ENCODE results near the gene GABRA6. TPM values are rescaled to one million over a fixed set of nuclear protein-coding genes. Genes with fewer than 3 reads are reported as not detected.
"Not testable (repeated sequence)": the region's sequence is repeated elsewhere in the genome, so short reads cannot be mapped to it uniquely, and the experiment has no call there.

Gene GABRA6
- total RNA-seq: not detected
- long read RNA-seq: 0 reads

DNA sequence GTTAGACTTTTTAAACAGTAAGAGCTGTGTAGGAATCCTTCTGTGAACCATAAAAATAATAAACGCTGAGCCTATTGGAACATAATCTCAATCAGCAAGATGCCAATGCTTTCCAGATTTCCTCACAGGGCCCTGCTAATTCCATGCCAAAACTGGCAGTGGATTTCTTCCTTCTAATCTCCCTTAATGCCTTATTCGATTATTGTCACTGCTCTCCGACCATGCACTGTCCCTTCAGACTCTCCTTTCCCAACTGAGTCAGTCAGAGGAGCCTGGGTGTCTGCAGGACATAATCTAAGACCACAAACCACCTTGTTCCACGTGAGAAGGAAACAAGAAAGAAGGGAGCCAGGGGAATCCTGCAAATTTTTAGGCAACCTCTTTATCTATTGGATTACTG lies at the start of gene GABRA6:
Gene GABRA6 (plus strand): TSS at position 261 of the 400 bp plus-strand sequence. CDS start 269 bp downstream, outside the sequence.
- intact Hi-C loops (cut with DNase I): no loop called here

GRCh38 chr5:161637591-161637990 lies 47.9 kb upstream of the GABRA6 start:
- intact Hi-C loops (cut with DNase I): no loop called here
- no peak for DNase-seq (ENCODE audit: low spot score)

More for the DNA sequence above, at the start of gene GABRA6:
- DNase-seq (ENCODE audit: low spot score): no peak

DNA sequence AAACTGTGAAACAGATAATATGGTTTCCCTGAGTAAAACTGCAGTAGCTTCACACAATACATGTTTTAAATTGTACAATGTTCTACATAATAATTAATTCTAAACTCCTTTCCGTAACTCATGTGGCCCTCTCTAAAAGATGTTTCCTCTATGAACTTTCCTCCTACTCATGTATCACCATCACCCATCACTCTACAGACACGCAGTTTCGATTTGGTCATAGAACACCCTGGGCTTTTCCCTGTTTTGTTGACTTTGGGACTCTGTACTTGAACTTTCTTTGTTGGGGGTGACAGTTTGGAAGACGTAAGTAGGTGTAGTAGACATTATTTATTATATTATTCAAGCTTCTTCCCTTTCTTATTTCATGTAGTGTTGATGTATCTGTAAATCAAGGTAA lies 44.1 kb upstream of the GABRA6 start:
- intact Hi-C loops (cut with DNase I): no loop called here
- no peak for DNase-seq (ENCODE audit: low spot score)

DNA sequence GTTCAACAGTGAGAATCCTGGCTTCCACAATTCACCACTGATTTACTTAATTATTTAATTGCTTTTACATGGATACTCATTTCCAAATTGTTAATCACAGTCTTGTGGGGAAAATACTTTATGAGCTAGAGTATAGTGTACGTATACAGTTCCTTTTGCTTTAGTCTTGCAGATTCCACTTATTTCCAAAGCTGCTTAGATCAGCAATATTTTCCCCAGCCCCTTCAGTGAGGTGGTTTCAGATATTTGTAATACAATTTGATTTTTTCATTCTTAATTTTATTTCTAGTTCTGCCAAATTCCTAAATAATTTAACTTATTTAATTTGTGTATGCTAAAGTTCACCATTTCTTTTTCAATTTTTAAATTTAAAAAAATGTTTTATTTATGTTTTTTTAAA lies 40.3 kb upstream of the GABRA6 start:
- DNase-seq (ENCODE audit: low spot score): no peak
- intact Hi-C loops (cut with DNase I): no loop called here

- DNase-seq (ENCODE audit: low spot score); intact Hi-C loops (cut with DNase I): not testable (repeated sequence)
These were observed 33.6 kb upstream of the GABRA6 start for GRCh38 chr5:161651926-161652325.

DNA sequence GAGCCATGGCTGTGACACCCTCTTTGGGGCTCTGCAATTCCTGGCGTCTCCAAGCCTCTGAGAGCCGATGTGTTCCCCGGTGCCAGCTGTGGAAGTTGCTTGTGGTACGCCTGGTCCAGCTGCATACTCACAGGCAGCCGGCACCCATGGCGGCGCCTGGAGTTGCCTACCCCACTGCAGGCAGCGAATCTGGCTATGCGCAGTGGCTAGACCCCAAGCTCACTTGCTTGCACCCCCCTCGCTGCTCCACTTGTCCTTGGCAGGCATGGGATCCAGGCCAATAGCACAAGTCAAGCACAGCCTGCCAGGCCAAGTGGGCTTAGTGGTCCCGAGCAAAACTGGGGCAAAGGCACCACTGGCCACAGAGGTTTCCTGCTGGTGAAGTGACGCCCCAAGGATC lies 24.7 kb upstream of the GABRA6 start:
- no peak for DNase-seq (ENCODE audit: low spot score)

GRCh38 chr5:161663431-161663830 lies 22.1 kb upstream of the GABRA6 start:
- intact Hi-C loops (cut with DNase I): no loop called here
- DNase-seq (ENCODE audit: low spot score): no peak

More for the DNA sequence above, 24.7 kb upstream of the GABRA6 start:
- intact Hi-C loops (cut with DNase I): no loop called here

DNA sequence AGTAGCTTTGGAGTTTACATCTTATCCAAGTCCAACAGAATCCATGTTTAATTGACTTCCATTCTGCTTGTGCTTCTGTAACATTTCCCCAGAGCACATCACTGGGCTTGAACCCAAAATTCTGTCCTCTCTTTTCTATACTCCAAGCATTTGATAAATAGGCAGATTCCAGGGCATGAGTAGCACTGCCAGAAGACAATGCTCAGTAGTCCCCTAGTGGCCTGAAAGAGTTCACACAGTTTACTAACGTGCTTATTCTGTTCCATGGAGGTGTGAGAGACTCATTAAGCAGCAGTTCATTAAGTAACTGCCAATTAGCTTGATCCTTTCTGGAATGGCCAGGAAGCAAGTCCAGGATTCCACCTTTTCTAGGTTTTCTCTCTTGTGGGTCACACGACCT lies 9.4 kb upstream of the GABRA6 start:
- no peak for DNase-seq (ENCODE audit: low spot score)
- intact Hi-C loops (cut with DNase I): no loop called here

DNA sequence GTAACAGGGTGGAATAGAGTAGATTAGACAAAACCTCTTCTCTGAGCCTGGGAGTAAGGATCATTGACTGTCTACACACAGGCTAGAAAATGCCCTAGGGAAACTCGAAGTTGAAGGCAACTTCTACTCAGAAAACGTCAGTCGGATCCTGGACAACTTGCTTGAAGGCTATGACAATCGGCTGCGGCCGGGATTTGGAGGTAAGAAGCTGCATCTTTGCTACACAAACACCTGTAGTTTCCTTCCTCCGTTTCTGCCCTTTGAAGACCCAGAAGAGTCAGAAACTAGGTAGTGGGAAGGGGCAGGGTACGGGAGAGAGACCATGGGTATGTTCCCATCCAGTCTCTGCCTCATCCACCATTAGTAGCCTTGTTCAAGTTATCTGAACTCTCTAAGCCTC lies 628 bp downstream of the GABRA6 start:
- DNase-seq (ENCODE audit: low spot score): no peak
- intact Hi-C loops (cut with DNase I): no loop called here

- intact Hi-C loops (cut with DNase I): no loop called here
- no peak for DNase-seq (ENCODE audit: low spot score)
These were observed 1.4 kb downstream of the GABRA6 start for GRCh38 chr5:161686881-161687280.

DNA sequence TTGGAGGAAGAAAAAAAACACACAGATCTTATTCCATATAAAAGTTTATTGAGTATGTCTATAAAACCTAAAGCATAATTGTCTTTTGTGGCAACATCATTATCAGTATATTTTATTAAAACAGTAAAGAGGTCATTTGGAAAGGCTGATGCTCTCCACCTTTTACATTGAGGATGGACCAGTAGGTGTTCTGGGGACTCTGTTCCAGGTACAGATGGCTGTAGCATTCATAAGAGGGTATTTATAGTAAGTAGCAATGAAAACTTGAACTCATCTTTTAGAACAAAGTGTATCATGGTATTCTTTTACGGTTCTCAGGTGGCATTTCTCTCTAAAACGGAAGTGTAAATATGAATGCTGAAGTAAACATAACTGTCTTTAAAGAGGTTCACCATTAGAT lies 1.8 kb downstream of the GABRA6 start:
- intact Hi-C loops (cut with DNase I): no loop called here
- no peak for DNase-seq (ENCODE audit: low spot score)

DNA sequence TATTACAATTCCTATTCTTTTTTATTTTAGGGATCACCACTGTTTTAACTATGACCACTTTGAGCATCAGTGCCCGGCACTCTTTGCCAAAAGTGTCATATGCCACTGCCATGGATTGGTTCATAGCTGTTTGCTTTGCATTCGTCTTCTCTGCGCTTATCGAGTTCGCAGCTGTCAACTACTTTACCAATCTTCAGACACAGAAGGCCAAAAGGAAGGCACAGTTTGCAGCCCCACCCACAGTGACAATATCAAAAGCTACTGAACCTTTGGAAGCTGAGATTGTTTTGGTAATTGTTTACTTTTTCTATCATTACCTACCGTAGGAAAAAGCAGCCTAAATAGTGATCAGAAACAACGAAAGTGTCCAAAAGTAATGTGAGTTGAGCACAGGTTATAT lies 6.4 kb downstream of the GABRA6 start:
- DNase-seq (ENCODE audit: low spot score): no peak
- intact Hi-C loops (cut with DNase I): no loop called here

DNA sequence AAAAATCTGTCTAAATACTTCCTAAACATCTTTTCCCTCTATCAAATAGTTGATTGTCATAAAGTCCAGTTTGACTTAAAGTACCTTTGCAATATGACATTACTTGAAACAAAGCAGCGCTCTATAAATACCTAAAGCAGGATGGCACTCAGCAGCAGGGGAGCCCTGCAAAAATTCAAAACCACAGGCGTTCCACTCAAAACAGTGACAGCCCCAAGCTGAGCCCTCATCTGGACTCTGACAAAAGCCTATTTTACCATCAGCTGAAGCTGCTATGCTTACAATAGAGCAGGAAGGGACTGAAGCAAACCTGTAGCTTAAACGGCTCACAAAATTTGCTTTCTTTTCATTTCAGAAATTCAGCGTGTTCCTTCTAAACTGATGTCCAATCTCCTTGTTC lies 11.5 kb downstream of the GABRA6 start:
- DNase-seq (ENCODE audit: low spot score): no peak
- intact Hi-C loops (cut with DNase I): no loop called here

GRCh38 chr5:161700065-161700464 lies 14.5 kb downstream of the GABRA6 start:
- intact Hi-C loops (cut with DNase I): no loop called here
- DNase-seq (ENCODE audit: low spot score): no peak

DNA sequence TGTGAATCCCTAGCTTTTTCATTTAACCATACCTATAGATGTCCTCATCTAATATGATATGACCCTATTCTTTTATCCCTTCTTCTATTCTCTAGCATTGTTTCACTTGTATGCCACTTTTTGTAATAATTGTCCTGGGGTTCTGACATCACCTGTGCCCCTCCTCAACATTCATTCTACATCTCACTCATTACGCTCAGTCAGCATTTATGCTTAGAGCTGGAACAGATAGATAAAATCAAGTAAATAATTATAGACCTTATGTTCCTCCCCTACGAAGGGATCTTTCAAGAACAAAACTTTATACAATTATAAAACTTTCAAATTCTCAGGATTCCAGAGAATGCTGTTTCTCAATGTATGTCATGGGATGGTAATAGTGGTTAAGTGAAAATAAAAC lies 18.0 kb downstream of the GABRA6 start:
- intact Hi-C loops (cut with DNase I): no loop called here
- DNase-seq (ENCODE audit: low spot score): no peak

GRCh38 chr5:161707382-161707781 lies 21.9 kb downstream of the GABRA6 start:
- intact Hi-C loops (cut with DNase I): no loop called here
- DNase-seq (ENCODE audit: low spot score): no peak

GRCh38 chr5:161709239-161709638 lies 23.7 kb downstream of the GABRA6 start:
- intact Hi-C loops (cut with DNase I): no loop called here
- DNase-seq (ENCODE audit: low spot score): no peak

- DNase-seq (ENCODE audit: low spot score): no peak
- intact Hi-C loops (cut with DNase I): no loop called here
These were observed 27.5 kb downstream of the GABRA6 start for GRCh38 chr5:161713042-161713441.

GRCh38 chr5:161719157-161719556 lies 33.6 kb downstream of the GABRA6 start:
- no peak for DNase-seq (ENCODE audit: low spot score)
- intact Hi-C loops (cut with DNase I): no loop called here

- intact Hi-C loops (cut with DNase I): no loop called here
- DNase-seq (ENCODE audit: low spot score): no peak
These were observed 34.9 kb downstream of the GABRA6 start for GRCh38 chr5:161720460-161720859.

DNA sequence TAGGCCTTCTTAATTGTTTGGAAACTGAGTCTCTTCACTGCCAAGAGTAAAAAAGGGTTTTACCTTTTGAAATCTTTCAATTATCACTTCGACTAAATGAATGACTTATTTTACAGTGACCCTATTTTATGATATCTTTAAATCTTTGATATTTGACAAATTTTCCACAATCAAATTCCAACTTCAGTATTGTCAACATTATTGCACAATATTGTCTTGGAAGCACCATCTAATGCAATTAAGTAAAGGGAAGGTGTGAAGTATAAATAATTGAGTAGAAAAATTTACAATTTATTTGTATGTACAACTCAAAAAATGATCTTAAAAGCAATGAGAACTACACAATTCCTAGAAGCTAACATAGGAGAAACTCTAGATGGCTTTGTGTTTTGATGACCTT lies 49.2 kb downstream of the GABRA6 start:
- intact Hi-C loops (cut with DNase I): no loop called here
- no peak for DNase-seq (ENCODE audit: low spot score)

DNA sequence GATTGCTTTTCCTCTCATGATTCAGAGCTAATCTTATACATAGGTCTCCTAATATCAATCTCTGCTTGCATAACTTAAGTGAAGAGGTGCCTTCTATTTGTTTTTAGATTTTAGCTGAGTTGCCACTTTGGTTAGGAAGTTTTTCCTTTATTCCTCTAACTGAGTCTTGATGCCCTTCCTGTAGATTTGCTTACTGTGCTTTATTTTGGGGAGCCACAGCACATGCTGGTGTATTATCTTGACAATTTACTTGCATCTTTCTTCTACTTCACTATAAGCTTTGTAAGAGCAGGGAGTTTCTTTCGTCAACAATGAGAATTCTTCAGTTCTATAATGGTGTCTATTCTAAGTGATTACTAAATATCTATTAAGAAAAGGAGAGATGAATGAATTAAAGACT lies 54.9 kb downstream of the GABRA6 start:
- intact Hi-C loops (cut with DNase I): no loop called here
- DNase-seq (ENCODE audit: low spot score): no peak

- no peak for DNase-seq (ENCODE audit: low spot score)
- intact Hi-C loops (cut with DNase I): no loop called here
These were observed 58.8 kb downstream of the GABRA6 start for GRCh38 chr5:161744276-161744675.

All from cardiac septum (tissue), 1 donor.